C1 segment of cervical spinal cord (tissue), 14 donors: ENCODE measurements around the gene WDR73.
A peak's percentile ranks its signal among the peaks of the same experiment; 100 is the strongest.
"Not testable (repeated sequence)": the region's sequence is repeated elsewhere in the genome, so short reads cannot be mapped to it uniquely, and the experiment has no call there.

Source experiments
- DNase-seq, 14 donors: peaks; one replicate each; lab custom pipeline; 2025; lab: John Stamatoyannopoulos, UW

WDR73 gene

GRCh38 chr15:84653910-84654688 is at the start of gene WDR73:
Gene WDR73, minus strand, starts transcription at chr15:84654283. Its CDS starts 9 bp downstream, at chr15:84654274.
- DNase-seq = peak; percentile 68 to 99 (median 96)

DNA sequence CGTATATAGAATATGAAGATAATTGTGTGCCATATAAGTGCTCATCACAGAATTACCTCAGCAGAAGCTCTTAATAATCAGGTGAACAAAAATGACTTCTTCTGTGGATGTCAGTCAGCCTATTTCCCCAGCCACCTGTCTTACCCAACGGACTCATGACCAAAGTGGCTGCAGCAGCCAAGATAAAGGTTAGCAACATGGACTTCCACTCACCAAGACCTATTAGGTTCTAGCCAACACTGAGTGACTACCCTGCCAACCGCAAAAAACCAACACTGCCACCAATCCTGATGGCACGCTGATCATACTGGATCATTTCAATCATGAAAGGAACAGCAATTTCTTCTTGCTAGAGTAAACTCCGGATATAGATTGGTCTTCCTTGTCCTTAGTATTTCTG is 49.7 kb upstream of the WDR73 start:
- no peak for DNase-seq

DNA sequence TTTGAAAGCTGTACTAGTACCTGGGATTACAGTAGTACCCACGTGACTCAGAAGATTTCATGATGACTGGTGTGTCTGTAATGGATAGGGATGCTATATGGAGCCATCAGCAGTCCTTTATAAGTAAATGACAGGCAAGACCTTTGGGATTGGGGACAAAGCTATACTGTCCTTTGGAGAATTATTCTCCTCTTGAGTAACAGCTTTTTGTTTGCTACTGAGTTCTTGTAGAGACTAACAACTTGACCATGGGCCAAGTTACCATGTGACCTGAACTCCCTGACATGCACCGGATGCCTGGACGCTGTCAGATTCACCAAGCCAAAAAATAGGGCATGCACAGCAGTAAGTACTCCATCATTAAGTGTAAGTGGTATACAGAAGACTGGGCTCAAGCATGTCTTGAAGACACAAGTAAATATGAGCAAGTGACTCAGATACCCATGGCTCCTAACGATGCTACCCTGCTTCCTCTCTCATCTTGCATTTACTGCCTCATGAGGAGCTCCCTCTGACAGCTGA is 48.9 kb upstream of the WDR73 start:
- DNase-seq = peak in 7 of 14 donors; percentile 9 to 27 (median 15)

DNA sequence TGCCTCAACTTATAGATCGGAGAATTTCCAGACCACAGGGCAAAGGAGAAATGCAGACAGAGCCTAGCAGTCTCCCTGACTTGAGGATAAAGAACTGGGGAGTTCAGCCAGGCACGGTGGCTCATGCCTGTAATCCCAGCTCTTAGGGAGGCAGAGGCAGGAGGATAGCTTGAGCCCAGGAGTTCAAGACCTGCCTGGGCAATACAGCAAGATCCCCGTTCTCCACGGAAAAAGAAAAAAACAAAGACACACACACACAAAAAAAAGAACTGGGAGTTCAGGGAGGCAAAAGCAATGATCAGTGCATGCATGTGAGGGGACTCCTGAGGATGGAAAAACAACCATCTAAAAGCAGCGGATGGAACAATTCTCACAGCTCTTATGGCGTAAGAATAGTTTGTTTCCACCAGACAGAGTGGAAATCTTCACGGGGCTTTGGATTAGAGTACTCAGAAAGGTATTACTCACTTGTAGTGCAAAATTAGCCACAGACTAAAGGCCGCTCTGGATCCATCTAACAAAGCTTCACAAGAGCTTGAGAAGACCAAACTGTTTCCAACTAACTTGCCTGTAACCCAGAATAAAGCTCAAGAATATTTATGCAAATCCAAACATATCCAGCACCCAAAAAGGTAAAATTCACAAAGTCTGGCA is 45.6 kb upstream of the WDR73 start:
- no peak for DNase-seq

DNA sequence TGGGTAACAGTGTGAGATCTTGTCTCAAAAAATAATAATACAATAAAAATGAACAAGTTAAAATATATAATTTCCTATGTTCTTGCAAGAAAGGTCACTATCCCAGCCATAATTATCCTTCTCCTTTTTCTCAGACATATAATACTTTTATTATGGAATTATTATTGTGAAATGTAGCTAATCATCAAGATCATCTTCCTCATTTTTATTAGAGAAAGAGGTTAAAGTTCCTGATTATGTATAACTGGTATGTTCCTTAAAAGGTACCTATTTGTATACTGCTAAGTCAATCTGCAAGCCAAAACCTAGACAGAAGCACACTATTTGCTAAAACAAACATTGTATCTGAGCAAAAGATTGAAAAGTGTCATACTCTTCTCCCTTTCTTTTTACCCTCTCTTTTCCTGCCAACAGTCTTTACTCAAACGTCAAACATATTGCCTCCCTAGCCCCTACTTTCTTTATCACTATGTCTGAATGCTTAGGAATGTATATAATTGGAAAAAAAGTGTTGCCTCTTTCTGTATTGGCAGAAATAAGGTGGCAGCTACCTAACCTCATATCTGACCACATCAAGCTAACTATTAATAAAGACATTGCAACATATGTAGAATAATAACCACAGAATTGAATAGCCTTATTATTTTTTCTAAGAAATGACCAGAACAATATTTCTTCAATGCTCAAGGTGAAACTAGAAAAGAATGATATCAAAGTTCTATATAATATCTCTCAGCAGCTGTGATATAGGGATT is 43.3 kb upstream of the WDR73 start:
- DNase-seq = no peak

DNA sequence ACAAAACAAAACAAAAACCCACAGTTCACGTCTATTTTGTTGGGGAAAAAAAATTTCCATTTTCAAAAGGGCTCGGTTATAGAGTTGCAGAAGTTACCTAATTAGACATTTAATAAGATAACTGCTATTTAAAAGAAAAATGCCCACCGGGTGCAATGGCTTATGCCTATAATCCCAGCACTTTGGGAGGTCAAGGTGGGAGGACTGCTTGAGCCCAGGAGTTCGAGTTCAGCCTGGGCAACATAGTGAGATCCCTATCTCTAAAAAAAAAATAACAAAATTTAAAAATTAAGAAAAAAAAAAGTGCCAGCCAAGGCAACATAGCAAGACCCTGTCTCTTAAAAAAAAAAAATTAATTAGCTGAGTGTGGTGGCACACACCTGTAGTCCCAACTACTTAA is 42.7 kb upstream of the WDR73 start:
- no peak for DNase-seq

DNA sequence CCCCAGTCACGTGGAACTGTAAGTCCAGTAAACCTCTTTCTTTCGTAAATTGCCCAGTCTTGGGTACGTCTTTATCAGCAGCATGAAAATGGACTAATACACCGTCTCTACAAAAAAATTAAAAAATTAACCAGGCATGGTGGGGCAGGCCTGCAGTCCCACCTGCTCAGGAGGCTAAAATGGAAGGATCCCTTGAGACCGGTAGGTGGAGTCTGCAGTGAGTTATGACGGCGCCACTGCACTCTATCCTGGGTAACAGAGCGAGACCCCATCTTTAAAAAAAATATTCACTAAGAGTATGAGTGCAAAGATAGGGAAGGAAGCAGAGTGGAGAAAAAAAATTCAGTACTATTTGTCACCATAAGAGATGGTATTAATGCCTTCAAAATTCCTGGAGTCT is 36.3 kb upstream of the WDR73 start:
- DNase-seq = no peak

GRCh38 chr15:84689858-84690257 is 35.8 kb upstream of the WDR73 start:
- no peak for DNase-seq

DNA sequence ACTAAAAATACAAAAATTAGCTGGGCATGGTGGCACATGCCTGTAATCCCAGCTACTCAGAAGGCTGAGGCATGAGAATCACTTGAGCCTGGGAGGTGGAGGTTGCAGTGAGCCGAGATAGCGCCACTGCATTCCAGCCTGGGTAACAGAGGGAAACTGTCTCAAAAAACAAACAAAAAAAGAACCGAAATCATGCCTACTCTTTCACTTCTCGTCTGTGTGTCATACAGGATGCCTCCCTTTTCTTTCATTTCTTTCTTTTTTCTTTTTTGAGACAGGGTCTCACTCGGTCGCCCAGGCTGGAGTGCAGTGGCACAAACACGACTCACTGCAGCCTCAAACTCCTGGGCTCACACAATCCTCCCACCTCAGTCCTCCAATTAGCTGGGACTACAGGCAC is 32.4 kb upstream of the WDR73 start:
- not testable (repeated sequence) for DNase-seq

DNA sequence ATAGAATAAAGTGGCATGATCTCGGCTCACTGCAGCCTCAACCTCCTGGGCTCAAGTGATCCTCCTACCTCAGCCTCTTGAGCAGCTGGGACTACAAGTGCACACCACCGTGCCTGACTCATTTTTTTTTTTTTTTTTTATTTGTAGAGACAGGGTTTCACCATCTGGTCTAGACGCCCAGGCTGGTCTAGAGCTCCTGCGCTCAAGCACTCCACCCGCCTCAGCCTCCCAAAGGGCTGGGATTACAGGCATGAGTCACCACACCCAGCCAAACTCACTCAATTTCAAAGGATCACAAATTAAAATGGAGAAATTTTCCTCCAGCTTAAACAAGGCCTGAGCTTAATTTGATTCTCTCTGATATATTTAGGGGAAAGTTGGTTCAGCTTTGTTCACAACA is 31.2 kb upstream of the WDR73 start:
- no peak for DNase-seq

- no peak for DNase-seq
These were observed 30.0 kb upstream of the WDR73 start for GRCh38 chr15:84684092-84684491.

- DNase-seq = no peak
These were observed 27.7 kb upstream of the WDR73 start for GRCh38 chr15:84681831-84682230.

DNA sequence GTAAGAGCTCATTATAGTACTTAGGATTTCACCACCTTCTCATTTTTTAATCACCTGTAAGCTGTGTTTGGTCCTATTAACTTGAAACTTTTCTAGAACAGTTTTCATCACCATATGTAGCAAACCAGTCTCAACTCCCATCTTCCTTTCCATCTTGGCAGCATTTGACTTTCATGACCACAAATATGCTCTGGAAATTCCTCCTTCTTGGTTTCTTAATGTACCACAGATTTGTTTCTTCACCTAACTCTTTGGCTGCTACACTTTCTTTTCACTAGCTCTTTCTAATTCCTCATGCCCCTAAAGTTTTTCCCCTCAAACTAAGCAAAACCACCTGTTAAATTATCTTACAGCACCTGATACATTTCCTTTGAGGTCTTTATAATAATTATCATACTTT is 17.1 kb upstream of the WDR73 start:
- no peak for DNase-seq

- no peak for DNase-seq
These were observed 15.6 kb upstream of the WDR73 start for GRCh38 chr15:84669726-84670125.

DNA sequence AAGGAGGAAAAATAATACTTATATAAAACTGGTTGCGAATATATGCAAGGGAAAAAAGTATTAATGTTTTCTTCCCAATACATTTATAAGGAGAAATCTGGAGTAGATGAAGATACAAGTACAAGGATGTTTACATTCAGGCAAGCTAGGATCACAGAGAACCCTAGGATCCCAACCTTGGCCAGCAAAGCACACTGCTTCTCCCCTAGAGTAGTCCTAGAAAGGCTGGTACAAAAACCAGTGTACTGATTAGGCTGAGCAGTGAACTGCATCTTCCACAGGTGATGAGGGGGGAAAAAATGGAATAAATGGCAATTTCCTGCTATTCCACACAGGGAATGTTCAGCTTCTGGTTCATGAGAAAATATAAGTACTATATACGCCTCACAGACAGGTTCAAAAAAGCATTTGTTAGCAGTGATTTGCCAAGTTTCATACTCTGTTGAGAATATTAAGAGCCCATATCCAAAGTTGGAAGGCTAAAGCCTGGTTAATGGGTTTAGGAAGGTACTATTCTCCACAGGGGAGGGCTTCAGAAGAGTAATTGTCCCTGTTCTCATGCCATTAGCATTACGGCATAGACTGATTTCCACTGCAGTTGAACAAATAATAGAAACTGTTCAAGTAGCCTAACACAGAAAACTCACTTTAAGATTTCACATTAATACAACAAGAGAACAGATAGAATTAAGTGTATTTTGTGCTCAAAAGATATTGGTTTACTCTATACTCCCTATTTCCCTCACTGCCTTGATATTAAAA is 14.3 kb upstream of the WDR73 start:
- no peak for DNase-seq

DNA sequence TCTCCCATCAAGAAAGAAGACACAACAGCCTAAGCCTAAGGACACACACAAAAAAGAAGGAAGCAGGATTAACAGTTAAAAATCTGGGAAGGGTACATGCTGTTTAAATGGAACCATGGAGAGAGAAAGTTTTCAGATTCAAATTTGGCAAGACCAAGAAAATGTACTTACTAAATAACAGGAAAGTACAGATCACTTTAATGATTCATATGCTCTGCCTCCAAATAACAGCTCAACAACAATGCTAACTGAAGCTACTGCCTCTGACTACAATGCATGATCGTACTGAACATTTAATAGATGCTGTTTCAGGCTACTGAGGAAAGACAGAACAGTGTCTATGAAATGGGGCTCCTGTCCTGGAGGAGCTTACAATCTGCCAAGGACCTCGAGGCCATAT is 12.3 kb upstream of the WDR73 start:
- no peak for DNase-seq

DNA sequence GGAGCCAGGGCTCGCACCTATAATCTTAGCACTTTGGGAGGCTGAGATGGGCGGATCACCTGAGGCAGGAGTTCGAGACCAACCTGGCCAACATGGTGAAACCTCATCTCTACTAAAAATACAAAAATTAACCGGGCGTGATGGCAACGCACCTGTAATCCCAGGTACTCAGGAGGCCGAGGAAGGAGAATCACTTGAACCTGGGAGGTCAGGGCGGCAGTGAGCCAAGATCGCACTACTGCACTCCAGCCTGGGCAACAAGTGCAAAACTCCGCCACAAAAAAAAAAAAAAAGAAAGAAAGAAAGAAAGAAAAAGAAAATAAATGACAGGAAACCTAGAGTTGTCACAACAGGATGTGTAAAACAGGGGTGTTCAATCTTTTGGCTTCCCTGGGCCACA is 6.9 kb upstream of the WDR73 start:
- DNase-seq = no peak

DNA sequence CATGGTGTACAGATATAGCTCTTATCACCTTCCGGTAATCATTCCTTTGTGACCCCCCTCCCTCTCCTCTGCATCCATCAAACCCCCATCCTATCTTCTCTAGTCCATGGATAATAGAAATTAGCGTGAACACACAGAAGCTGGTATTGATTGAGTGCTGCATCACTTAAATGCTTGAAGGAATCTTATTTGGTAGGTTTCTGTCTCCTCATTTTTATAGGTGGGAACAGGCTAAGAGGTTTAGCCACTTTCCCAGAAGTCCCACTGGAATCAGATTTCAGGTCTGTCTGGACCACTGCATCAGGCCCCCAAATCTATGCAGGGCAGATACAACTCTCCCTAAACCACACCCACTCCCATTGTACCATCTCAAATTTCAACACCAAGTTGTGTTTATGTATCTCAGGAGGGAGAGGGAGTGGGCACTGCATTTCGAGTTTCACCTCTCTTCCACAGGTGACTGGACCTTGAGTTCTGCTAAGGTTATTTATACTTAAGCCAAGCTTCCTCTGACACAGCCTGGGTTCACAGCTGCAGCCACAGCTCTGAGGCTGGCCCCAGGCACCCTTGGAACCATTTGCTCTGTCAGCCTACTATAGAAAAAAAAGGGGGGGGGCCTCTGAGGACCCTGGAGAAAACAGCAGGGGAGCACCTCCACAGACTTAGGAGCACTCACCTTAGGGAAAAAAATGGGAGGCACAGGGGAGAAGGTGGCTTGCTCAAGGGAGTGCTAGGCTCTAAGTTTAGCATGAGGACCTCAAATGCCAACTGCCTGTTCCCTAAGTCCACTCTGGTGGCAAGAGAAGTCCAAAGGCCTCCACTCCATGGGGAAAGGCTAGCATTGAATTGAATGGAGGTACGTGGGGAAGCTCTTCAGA is 6.1 kb upstream of the WDR73 start:
- DNase-seq = no peak

- no peak for DNase-seq
These were observed 4.8 kb upstream of the WDR73 start for GRCh38 chr15:84658788-84659411.
